G401.6 (cell line): ENCODE data around the gene POFUT2.
"Not testable (repeated sequence)": the region's sequence is repeated elsewhere in the genome, so short reads cannot be mapped to it uniquely, and the experiment has no call there.

Experiments
- FAIRE-seq: peaks from 2 replicates; lab custom pipeline; 2012; peaks lifted over from hg19 to GRCh38; lab: Jason Lieb, UNC

Gene POFUT2

GRCh38 chr21:45326169-45326851, 38.6 kb upstream of the POFUT2 start:
- no peak for FAIRE-seq

DNA sequence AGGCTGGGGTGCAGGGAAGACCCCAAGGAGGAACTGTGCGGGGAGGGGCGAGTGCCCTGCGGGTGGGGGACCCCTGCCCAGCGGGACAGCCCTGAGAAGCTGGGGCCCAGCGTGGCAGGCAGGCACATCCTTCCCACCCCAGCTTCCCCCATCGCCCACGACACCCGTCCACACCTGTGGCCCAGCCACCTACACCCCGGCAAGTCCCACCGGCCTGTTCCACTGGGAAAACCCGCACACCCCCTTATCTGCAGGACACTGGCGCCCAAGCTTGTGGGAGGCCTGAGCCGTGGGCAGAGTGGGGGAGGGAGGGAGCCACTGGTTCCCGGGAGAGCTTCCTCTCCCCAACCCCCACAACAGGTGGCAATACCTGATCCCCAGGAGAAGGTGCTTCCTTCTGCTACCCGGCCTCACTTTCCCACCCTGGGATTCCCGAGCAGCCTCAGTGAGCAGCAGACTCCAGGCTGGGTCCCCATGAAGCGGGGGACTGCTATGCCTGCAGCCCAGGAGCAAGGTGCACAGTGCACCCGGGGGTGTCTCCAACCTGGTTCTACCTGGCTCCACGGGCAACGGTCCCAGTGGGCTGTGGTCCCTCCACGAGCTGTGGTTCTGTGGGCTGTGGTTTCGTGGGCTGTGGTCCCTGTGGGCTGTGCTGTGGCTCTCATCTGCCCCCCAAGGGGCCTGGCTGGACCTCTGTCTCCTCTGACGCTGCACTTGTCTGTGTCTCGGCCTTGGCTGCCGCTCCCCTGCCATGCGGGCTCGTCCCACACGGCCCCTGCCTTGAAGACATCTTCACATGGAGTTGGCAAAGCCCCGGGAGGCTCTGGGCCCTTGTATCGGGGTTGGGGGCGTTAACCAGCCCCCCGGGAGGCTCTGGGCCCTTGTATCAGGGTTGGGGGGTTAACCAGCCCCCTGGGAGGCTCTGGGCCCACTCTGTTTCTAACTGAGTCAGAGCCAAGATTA, 37.8 kb upstream of the POFUT2 start:
- FAIRE-seq: no peak

DNA sequence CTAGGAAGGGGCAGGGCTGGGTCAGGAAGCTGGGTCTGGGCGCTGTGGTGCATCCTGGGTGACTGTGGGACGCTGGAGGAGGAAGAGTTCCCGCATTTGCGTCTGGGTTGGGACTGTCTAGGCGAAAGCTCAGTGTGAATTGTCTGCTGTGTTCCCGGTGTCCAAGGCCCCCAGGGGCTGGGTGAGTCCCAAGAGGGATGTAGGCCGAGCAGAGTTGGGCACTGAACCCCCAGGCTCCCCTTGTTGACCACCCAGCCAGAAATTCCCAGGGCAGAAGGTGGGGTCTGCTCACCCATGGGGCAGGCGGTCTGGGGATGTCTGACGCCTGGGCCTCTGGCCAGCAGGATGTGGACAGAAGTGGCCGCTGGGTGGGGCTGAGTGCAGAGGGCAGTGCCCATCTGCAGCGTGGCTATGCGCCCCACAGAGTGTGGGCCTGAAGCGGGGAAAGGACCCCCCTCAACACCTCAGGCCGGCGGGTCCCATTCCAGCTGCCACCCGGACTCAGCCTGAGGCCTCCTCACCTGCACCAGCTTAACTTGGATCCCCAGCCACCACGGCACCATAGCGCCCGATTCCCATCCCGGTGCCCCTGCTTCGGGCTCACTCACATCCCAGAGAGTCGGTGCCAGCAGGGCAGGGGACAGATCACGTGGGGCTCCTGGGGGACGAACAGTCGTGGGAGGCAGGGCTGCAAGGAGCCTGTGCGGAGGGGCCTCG, 37.0 kb upstream of the POFUT2 start:
- no peak for FAIRE-seq

DNA sequence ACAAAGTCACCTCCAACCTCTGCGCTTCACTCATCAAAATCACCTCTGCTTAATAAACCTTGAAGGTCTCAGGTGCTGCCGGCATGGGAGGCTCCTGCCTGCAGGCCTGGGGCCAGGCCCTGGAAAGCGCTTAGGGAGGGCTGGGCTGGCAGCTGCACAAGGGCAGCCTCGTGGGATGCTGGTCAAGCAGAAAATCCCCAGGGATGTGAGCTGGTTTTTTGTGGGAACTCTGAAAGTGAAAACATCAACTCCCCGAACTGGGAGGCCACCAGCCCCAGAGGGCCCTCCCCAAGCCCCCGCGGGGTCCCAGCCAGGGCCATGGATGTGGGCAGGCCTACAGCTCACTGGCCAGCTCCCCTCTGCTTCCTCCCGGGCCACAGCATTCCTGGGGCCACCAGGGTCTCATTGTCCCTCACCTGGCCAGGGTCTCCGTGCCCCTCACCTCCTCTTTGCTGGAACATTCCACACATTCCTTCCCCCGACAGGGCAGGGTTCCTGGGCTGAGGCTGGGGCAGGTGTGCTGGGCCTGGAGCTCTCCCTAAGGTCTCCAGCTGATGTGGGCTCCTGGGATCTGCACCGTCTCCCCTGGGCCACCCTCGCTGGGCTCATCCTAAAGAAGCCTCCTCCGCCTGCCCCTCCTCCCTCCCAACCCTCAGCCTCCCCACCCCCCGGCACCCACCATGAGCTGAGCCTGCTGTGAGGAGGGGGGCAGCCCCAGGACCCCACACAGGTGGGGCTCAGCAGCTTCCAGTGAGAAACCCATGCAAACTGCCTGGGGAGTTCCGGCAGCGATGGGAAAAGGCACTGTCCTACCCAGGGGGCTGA, 36.0 kb upstream of the POFUT2 start:
- no peak for FAIRE-seq

DNA sequence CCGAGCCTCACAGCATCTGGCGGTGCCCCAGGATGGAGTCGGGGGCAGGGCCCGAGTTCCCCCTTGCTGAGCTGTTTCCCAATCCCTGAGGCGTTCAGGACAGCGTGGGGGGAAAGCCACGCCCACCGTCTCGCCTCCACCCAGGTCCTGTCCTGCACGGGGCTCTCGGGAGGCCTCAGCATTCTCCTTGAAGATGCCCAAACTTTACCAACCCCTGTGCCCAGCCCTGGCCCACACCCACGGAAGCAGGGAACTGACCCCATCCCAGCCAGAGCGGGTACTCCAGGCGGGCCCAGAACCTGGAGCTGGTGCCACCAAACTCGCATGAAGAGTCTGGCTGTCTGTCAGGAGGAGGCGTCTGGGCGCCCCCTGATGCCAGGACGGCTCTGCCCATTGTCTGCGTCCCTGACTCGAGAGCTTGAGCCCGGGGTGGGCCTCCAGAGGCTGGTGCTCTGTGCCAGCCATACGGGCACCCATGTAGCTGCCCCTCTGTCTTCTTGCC, 35.3 kb upstream of the POFUT2 start:
- no peak for FAIRE-seq

DNA sequence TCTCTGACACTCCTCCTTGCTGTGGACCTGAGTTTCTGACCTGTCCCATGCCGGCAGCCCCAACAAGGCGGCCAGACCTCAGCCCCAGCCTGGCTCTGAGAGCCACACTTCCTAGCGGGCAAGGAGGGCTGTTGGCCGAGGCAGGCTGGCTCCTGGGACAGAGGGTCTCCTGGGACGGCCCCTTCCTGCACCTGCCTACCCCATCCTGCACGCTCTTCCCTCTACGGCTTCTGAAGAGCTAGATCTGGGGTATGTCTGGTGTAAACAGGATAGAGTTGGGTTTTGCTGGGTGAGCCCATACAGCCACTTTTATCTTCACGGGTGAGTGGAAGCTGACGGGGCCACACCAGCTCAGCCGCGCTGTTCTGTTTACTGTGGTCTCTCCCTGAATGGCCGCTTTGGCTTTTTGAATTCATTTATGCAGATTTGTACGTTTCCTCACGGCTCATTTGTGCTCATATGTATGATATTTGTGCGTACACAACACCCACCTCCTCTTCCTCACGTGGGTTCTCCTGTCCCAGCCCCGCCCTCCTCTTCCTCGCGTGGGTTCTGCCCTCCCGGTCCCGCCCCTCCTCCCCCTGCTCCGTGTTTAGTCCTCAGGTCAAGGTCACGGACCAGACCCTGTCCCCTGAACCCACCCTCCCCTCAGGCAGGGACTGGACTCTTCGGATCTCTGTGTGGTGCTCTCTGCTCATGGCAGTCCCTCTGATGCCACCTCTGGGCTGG, 34.7 kb upstream of the POFUT2 start:
- FAIRE-seq: no peak

DNA sequence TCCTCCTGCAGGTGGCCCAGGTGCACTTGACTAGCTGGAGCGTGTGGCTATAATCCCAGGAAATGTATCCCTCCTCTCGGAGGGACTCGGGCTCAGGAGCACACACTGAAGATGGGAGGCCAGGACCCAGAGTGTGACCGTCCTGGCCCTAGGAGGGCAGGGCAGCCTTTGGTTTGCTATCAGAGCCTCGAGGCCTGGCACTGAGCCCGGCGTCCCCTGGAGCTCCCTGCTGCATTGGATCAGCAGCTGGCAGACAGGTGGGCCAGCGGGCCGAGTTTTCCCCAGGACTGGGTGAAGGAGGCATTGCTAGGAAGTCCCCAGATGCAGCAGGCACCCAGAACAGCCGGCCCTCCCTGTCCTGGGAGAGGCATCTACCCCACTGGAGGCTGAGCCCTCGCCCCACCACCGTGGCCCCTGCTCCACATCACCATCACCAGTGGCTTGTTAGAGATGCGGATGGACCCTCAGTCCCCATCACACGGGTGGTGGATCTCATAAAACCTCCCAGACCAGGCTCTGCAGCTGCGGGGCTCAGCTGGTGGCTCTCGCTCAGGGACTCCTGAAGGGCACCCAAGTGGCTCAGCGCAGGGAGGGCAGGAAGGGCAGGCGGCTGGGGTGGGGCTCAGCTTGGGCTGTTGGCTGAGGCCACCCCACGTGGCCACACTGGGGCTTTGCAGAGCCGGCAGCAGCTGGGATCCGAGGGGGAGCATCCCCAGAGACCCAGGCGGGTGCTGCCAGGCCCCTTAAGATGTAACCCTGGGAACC, 32.7 kb upstream of the POFUT2 start:
- no peak for FAIRE-seq

- no peak for FAIRE-seq
Observed at GRCh38 chr21:45319461-45320211, 31.9 kb upstream of the POFUT2 start.

DNA sequence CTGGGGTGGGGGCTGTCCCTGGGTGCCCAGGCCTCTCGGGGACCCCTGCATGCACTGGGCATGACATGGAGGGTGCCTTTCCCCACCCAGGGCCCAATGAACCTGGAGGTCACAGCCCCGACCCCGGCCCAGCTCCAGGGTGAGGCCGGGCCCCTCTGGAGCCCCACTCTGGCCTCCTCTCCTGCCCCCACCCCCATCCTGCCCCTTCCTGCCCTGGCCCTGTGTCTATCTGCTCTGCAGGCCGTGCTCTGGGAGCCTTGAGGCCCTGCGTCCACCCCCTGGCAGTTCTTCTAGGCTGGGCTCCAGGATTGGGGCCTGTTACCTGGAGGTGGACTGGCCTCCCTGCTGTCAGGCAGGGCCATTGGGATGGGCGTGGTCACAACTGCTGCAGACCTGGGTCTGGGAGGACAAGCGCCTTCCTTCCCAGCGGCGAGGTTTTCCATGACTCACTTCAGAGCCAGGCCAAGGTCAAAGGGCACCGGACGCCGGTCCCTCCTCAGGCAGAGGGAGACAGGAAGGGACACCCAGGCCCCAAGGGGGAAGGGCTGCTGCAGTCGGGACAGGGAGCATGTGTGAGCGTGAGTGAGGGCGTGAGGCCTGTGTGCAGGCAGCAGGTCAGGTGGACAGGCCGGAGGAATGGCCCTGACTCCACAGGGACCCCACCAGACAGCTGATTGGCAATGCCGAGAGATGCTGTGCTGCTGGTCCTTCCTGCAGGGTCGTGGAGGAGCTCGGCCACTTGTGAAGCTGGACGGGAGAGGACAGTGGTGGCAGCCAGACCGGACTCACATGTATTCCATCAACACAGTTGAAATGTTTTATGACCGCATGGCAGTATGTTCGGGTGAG, 31.1 kb upstream of the POFUT2 start:
- FAIRE-seq: no peak

- FAIRE-seq: no peak
Observed at GRCh38 chr21:45318146-45318555, 30.5 kb upstream of the POFUT2 start.

DNA sequence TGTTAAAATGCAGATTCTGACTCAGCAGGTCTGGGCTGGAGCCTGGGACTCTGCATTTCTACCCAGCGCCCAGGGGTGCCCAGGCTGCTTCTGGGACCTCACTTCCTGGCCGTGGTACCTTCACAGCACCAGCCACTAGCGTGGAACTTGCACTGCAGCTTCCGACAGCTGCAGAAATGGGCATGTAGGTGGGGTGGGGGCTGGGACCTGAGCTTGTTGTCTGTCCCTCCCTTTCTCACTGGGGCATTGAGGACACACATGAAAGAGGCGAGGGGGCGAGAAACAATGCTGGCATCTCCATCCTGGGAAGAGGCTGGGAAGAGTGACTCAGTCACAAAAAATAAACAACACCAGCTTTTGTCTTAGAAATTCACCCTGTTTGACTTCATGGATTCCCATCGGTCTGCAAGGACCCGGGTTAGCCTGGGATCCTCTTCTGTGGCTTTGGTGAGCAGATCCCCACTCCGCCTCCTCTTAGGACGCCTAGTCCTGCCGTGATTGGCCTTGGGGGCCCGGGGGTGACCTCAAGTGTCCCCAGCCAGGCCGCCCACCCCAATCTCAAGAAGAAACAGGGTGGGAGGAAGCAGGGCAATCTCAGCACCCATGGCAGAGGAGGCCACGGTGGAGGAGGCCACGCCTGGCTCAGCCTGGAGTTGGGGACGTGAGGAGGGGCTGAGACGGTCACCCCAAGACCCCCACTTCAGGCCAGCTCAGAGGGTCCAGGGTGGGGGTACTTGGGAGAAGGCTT, 29.9 kb upstream of the POFUT2 start:
- no peak for FAIRE-seq

GRCh38 chr21:45316871-45317397, 29.2 kb upstream of the POFUT2 start:
- no peak for FAIRE-seq

- FAIRE-seq: not testable (repeated sequence)
Observed at GRCh38 chr21:45315676-45316470, 28.2 kb upstream of the POFUT2 start.

- FAIRE-seq: no peak
Observed at GRCh38 chr21:45313682-45314081, 26.0 kb upstream of the POFUT2 start.

- FAIRE-seq: no peak
Observed at GRCh38 chr21:45313015-45313414, 25.3 kb upstream of the POFUT2 start.

- no peak for FAIRE-seq
Observed at GRCh38 chr21:45312296-45312695, 24.6 kb upstream of the POFUT2 start.

GRCh38 chr21:45310459-45310858, 22.8 kb upstream of the POFUT2 start:
- FAIRE-seq: no peak
